ENCODE measurements around the gene ITM2B.

ITM2B gene

DNA sequence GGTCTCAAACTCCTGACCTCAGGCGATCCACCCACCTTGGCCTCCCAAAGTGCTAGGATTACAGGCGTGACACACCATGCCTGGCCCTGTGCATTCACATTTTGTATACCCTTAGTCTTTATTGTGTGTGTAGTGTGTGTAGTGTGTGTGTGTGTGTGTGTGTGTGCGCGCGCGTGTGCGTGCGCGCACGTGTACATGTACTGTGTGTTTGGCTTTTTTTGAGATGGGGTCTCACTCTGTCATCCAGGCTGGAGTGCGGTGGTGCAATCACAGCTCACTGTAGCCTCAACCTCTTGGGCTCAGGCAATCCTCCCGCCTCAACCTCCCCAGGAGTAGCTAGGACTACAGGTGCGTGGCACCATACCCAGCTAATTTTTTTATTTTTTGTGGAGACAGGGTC, 22.1 kb downstream of the ITM2B start:
- peaks cover 53 to 57% of the 10 kb centered on the region in 2 donors for H3K36me3 ChIP-seq (ENCODE audit: control insufficient read depth in 2 of 2, insufficient read depth in 2 of 2, low read length in 2 of 2)
- H3K9ac ChIP-seq (ENCODE audit: low read depth in 1 of 2, low read length in 2 of 2): no peak overlapping the region
- H3K4me3 ChIP-seq (ENCODE audit: low read length in 2 of 2): no peak overlapping the region
- no peaks in the 10 kb centered on the region for H3K4me1 ChIP-seq (ENCODE audit: control insufficient read depth in 2 of 2, insufficient read depth in 2 of 2, low read length in 2 of 2)
- no peaks in the 10 kb centered on the region for H3K27me3 ChIP-seq (ENCODE audit: control insufficient read depth in 2 of 2, insufficient read depth in 2 of 2, low read length in 2 of 2)
- no peak overlapping the region for H3K27ac ChIP-seq (ENCODE audit: low read depth in 2 of 2, low read length in 2 of 2)
- no peaks in the 10 kb centered on the region for H3K9me3 ChIP-seq (ENCODE audit: control insufficient read depth in 2 of 2, low read length in 2 of 2)

DNA sequence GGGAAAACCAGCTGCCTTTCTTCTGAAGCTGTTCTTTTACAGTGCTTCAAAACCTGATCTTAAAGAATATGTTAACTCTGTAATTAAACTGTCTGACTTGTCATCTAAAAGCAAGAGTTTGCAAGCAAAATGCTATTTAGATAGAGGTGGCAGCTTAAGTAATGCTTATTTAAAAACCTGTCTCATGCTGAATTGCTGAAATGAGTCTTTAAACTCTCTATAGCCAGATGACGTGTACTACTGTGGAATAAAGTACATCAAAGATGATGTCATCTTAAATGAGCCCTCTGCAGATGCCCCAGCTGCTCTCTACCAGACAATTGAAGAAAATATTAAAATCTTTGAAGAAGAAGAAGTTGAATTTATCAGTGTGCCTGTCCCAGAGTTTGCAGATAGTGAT, 22.9 kb downstream of the ITM2B start:
- H3K9ac ChIP-seq (ENCODE audit: low read depth in 1 of 2, low read length in 2 of 2): no peak overlapping the region
- no peak overlapping the region for H3K27ac ChIP-seq (ENCODE audit: low read depth in 2 of 2, low read length in 2 of 2)
- no peak overlapping the region for H3K4me3 ChIP-seq (ENCODE audit: low read length in 2 of 2)
- peaks cover 59 to 64% of the 10 kb centered on the region in 2 donors for H3K36me3 ChIP-seq (ENCODE audit: control insufficient read depth in 2 of 2, insufficient read depth in 2 of 2, low read length in 2 of 2)
- H3K27me3 ChIP-seq (ENCODE audit: control insufficient read depth in 2 of 2, insufficient read depth in 2 of 2, low read length in 2 of 2): no peaks in the 10 kb centered on the region
- no peaks in the 10 kb centered on the region for H3K4me1 ChIP-seq (ENCODE audit: control insufficient read depth in 2 of 2, insufficient read depth in 2 of 2, low read length in 2 of 2)
- H3K9me3 ChIP-seq (ENCODE audit: control insufficient read depth in 2 of 2, low read length in 2 of 2): no peaks in the 10 kb centered on the region

DNA sequence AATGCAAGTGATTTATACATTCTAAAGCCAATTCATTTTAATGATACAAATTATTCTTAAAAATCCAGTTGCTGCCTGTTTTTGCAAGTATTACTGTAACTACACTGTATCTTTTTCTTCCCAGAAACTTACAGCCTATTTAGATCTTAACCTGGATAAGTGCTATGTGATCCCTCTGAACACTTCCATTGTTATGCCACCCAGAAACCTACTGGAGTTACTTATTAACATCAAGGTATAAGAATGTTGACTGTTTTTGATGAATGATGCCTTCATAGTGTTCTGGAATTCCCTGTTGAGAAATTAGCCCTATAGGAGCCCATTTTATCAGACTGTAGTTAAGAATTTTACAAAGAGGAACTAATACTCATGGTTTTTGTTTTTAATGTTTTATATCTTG, 25.0 kb downstream of the ITM2B start:
- H3K27ac ChIP-seq (ENCODE audit: low read depth in 2 of 2, low read length in 2 of 2): no peak overlapping the region
- H3K36me3 ChIP-seq (ENCODE audit: control insufficient read depth in 2 of 2, insufficient read depth in 2 of 2, low read length in 2 of 2): peaks cover 78 to 79% of the 10 kb centered on the region in 2 donors
- H3K4me1 ChIP-seq (ENCODE audit: control insufficient read depth in 2 of 2, insufficient read depth in 2 of 2, low read length in 2 of 2): no peaks in the 10 kb centered on the region
- H3K9me3 ChIP-seq (ENCODE audit: control insufficient read depth in 2 of 2, low read length in 2 of 2): no peaks in the 10 kb centered on the region
- no peak overlapping the region for H3K9ac ChIP-seq (ENCODE audit: low read depth in 1 of 2, low read length in 2 of 2)
- no peak overlapping the region for H3K4me3 ChIP-seq (ENCODE audit: low read length in 2 of 2)
- H3K27me3 ChIP-seq (ENCODE audit: control insufficient read depth in 2 of 2, insufficient read depth in 2 of 2, low read length in 2 of 2): no peaks in the 10 kb centered on the region

DNA sequence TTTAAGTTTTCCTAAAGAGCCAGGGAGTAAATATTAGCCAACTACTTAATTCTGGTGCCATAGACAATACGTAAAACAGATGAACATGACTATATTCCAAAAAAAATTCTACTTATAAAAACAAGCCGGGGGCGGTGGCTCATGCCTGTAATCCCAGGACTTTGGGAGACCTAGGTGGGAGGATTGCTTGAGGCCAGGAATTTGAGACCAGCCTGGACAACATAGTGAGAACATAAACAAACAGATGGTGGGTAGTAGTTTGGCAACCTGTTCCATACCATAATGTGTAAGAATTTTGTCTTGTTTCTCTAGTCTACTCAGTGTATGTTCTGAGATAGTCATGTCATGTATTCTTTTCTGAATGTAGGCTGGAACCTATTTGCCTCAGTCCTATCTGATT, 25.4 kb downstream of the ITM2B start:
- no peaks in the 10 kb centered on the region for H3K27me3 ChIP-seq (ENCODE audit: control insufficient read depth in 2 of 2, insufficient read depth in 2 of 2, low read length in 2 of 2)
- H3K27ac ChIP-seq (ENCODE audit: low read depth in 2 of 2, low read length in 2 of 2): no peak overlapping the region
- H3K9ac ChIP-seq (ENCODE audit: low read depth in 1 of 2, low read length in 2 of 2): no peak overlapping the region
- no peaks in the 10 kb centered on the region for H3K9me3 ChIP-seq (ENCODE audit: control insufficient read depth in 2 of 2, low read length in 2 of 2)
- H3K4me1 ChIP-seq (ENCODE audit: control insufficient read depth in 2 of 2, insufficient read depth in 2 of 2, low read length in 2 of 2): no peaks in the 10 kb centered on the region
- H3K36me3 ChIP-seq (ENCODE audit: control insufficient read depth in 2 of 2, insufficient read depth in 2 of 2, low read length in 2 of 2): peaks cover 82 to 83% of the 10 kb centered on the region in 2 donors
- H3K4me3 ChIP-seq (ENCODE audit: low read length in 2 of 2): no peak overlapping the region

DNA sequence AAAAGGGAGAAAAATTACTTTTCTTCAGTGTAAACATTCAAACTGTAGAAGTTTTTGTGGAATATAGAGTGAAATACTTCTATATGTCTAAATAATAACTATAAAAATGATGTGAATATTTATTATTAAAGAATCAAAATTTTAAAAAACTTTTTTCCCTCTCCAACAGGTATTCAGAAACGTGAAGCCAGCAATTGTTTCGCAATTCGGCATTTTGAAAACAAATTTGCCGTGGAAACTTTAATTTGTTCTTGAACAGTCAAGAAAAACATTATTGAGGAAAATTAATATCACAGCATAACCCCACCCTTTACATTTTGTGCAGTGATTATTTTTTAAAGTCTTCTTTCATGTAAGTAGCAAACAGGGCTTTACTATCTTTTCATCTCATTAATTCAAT, 28.0 kb downstream of the ITM2B start:
- H3K9ac ChIP-seq (ENCODE audit: low read depth in 1 of 2, low read length in 2 of 2): no peak overlapping the region
- H3K9me3 ChIP-seq (ENCODE audit: control insufficient read depth in 2 of 2, low read length in 2 of 2): no peaks in the 10 kb centered on the region
- H3K27ac ChIP-seq (ENCODE audit: low read depth in 2 of 2, low read length in 2 of 2): no peak overlapping the region
- no peak overlapping the region for H3K4me3 ChIP-seq (ENCODE audit: low read length in 2 of 2)
- H3K36me3 ChIP-seq (ENCODE audit: control insufficient read depth in 2 of 2, insufficient read depth in 2 of 2, low read length in 2 of 2): peaks cover 69 to 78% of the 10 kb centered on the region in 2 donors
- no peaks in the 10 kb centered on the region for H3K27me3 ChIP-seq (ENCODE audit: control insufficient read depth in 2 of 2, insufficient read depth in 2 of 2, low read length in 2 of 2)
- H3K4me1 ChIP-seq (ENCODE audit: control insufficient read depth in 2 of 2, insufficient read depth in 2 of 2, low read length in 2 of 2): no peaks in the 10 kb centered on the region

DNA sequence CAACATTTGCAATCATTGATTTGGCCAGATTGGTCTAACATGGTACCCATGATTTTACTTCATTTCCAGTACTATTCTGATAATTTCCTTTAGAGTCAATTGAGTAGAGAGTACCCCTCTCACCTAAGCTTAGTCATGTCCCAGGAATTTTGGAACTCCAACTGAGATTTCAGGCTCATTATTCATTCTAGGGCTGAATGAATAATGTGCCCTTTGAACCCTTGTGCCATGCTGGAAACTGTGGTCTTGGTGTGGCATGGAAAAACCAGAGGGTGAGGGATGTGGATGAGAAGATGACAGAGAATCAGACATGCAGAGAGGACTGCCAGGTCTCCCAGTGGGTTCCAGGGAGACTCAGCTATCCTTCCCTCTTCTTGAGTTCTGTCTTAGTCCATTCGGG, 30.2 kb downstream of the ITM2B start:
- H3K27ac ChIP-seq (ENCODE audit: low read depth in 2 of 2, low read length in 2 of 2): no peak overlapping the region
- H3K4me1 ChIP-seq (ENCODE audit: control insufficient read depth in 2 of 2, insufficient read depth in 2 of 2, low read length in 2 of 2): no peaks in the 10 kb centered on the region
- peaks cover 49 to 60% of the 10 kb centered on the region in 2 donors for H3K36me3 ChIP-seq (ENCODE audit: control insufficient read depth in 2 of 2, insufficient read depth in 2 of 2, low read length in 2 of 2)
- H3K27me3 ChIP-seq (ENCODE audit: control insufficient read depth in 2 of 2, insufficient read depth in 2 of 2, low read length in 2 of 2): no peaks in the 10 kb centered on the region
- no peak overlapping the region for H3K9ac ChIP-seq (ENCODE audit: low read depth in 1 of 2, low read length in 2 of 2)
- H3K9me3 ChIP-seq (ENCODE audit: control insufficient read depth in 2 of 2, low read length in 2 of 2): no peaks in the 10 kb centered on the region
- H3K4me3 ChIP-seq (ENCODE audit: low read length in 2 of 2): no peak overlapping the region

DNA sequence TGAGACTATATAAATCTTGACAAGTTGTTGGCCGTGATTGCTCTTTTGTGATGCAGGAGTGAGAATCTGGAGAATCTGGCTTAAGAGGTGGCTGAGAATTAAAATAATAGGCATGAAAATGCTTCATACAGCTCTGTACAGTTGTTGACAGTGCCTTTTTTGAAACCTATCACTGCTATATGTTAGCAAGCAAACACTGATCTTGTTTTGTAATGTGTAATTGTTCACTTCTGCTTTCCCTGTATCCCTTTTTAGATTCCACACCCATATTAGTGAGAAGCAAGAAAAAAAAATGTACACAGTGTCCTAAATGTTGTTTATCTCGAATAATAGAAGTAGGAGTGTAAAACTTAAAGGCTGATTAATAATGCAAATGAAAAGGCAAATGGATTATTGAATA, 31.1 kb downstream of the ITM2B start:
- no peak overlapping the region for H3K4me3 ChIP-seq (ENCODE audit: low read length in 2 of 2)
- peaks cover 46 to 53% of the 10 kb centered on the region in 2 donors for H3K36me3 ChIP-seq (ENCODE audit: control insufficient read depth in 2 of 2, insufficient read depth in 2 of 2, low read length in 2 of 2)
- H3K9ac ChIP-seq (ENCODE audit: low read depth in 1 of 2, low read length in 2 of 2): no peak overlapping the region
- H3K9me3 ChIP-seq (ENCODE audit: control insufficient read depth in 2 of 2, low read length in 2 of 2): no peaks in the 10 kb centered on the region
- H3K27ac ChIP-seq (ENCODE audit: low read depth in 2 of 2, low read length in 2 of 2): no peak overlapping the region
- no peaks in the 10 kb centered on the region for H3K4me1 ChIP-seq (ENCODE audit: control insufficient read depth in 2 of 2, insufficient read depth in 2 of 2, low read length in 2 of 2)
- no peaks in the 10 kb centered on the region for H3K27me3 ChIP-seq (ENCODE audit: control insufficient read depth in 2 of 2, insufficient read depth in 2 of 2, low read length in 2 of 2)

DNA sequence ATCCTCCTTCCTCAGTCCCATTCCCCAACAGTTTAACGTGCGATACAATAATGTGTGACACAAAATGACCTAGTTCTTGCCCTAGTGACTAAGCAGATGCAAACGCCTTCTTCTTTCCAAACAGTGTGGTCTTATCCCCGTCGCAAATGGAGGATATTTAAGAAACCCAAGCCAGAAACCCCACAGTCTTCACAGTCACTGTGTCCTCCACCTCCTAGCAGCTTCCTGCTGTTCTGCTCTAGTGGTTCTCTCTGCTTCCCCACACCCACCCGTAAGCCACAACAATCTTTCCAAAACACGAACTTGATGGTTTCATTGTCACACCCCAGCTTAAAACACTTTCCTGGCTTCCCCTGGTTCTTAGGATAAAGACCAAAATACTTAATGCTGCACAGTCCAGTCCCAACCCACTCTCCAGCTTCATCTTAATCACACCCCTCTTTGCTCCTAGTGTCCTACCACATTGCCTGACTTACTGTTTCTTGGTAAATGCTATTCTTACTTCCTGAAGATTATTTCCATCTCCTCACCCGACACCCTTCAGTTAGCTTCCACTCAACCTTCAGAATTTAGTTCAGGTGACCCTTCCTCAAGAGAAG, 32.3 kb downstream of the ITM2B start:
- Histone ChIP-seq H3K27me3 (ENCODE audit: control insufficient read depth in 2 of 2, insufficient read depth in 2 of 2, low read length in 2 of 2) (no peaks in the 10 kb centered on the region), H3K4me1 (ENCODE audit: control insufficient read depth in 2 of 2, insufficient read depth in 2 of 2, low read length in 2 of 2) (no peaks in the 10 kb centered on the region), H3K9ac (ENCODE audit: low read depth in 1 of 2, low read length in 2 of 2) (no peak overlapping the region), H3K36me3 (ENCODE audit: control insufficient read depth in 2 of 2, insufficient read depth in 2 of 2, low read length in 2 of 2) (peaks cover 47 to 54% of the 10 kb centered on the region in 2 donors), H3K4me3 (ENCODE audit: low read length in 2 of 2) (no peak overlapping the region), H3K9me3 (ENCODE audit: control insufficient read depth in 2 of 2, low read length in 2 of 2) (no peaks in the 10 kb centered on the region), H3K27ac (ENCODE audit: low read depth in 2 of 2, low read length in 2 of 2) (no peak overlapping the region)

DNA sequence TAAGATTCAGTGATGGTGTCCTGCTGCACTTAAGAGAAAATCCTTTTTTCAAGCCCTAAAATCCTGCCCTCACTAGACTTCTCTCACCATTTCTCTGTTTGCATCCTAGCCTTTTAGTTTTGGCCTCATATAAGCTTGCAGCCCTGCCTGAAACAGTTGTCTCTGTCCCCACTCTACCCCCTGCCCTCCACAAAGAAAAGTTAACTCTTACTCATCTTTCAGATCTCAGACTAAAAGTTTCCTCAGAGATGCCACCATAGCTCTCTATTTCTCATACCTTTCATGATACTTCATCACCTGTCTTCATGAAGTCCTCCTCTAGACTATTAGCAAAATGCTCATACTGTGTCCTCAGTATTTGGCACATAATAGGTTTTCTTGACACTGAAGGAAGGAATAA, 33.1 kb downstream of the ITM2B start:
- Histone ChIP-seq H3K27me3 (ENCODE audit: control insufficient read depth in 2 of 2, insufficient read depth in 2 of 2, low read length in 2 of 2) (no peaks in the 10 kb centered on the region), H3K27ac (ENCODE audit: low read depth in 2 of 2, low read length in 2 of 2) (no peak overlapping the region), H3K4me3 (ENCODE audit: low read length in 2 of 2) (no peak overlapping the region), H3K4me1 (ENCODE audit: control insufficient read depth in 2 of 2, insufficient read depth in 2 of 2, low read length in 2 of 2) (no peaks in the 10 kb centered on the region), H3K36me3 (ENCODE audit: control insufficient read depth in 2 of 2, insufficient read depth in 2 of 2, low read length in 2 of 2) (peaks cover 40 to 47% of the 10 kb centered on the region in 2 donors), H3K9me3 (ENCODE audit: control insufficient read depth in 2 of 2, low read length in 2 of 2) (no peaks in the 10 kb centered on the region), H3K9ac (ENCODE audit: low read depth in 1 of 2, low read length in 2 of 2) (no peak overlapping the region)

DNA sequence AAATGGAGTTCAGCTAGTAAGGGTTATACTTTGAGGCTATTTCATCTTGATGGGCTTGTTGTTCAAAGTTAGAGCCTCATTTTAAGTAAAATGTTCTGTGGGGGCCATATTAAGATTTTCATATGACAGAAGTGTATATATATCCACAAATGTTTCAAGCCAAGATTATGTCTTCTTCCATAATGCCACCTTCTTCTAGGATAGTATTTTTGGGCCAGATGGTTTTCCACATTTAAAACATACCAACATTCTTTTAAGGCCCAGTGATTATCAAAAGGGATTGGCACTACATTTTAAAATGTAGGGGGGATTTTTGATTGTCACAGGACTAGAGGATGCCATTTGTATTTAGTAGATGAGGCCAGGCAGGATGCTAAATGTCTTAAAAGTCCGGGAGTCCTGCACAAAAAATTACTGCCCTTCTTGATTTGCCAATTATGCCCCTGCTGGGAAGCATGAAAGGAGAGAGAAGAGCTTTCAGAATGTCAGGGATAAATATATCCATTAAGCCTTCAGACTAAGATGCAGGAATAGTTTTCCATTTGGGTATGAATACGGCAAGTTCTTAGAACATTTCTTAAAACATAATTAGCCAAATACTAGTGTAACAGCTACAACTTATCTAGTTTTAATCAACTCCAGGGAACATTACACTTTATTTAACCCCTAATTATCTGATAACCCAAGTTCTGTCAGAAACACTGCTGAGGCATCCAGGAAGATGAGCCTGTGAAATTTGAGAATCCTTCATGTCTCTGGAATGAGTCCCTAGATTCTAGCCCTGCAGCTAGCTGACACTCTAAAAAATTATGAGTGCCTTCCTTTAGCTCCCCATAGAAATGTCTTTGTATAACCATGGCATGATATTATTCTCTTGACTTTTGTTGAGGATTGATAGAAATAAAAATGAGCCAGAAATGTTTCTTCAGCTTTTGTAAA, 34.0 kb downstream of the ITM2B start:
- H3K4me1 ChIP-seq (ENCODE audit: control insufficient read depth in 2 of 2, insufficient read depth in 2 of 2, low read length in 2 of 2): no peaks in the 10 kb centered on the region
- H3K9me3 ChIP-seq (ENCODE audit: control insufficient read depth in 2 of 2, low read length in 2 of 2): no peaks in the 10 kb centered on the region
- no peak overlapping the region for H3K4me3 ChIP-seq (ENCODE audit: low read length in 2 of 2)
- H3K36me3 ChIP-seq (ENCODE audit: control insufficient read depth in 2 of 2, insufficient read depth in 2 of 2, low read length in 2 of 2): peaks cover 33 to 43% of the 10 kb centered on the region in 2 donors
- no peak overlapping the region for H3K27ac ChIP-seq (ENCODE audit: low read depth in 2 of 2, low read length in 2 of 2)
- H3K27me3 ChIP-seq (ENCODE audit: control insufficient read depth in 2 of 2, insufficient read depth in 2 of 2, low read length in 2 of 2): no peaks in the 10 kb centered on the region
- no peak overlapping the region for H3K9ac ChIP-seq (ENCODE audit: low read depth in 1 of 2, low read length in 2 of 2)
